HG03280 (cell line): Measurements from ENCODE around the gene REPIN1.
A peak's percentile ranks its signal among the peaks of the same experiment; 100 is the strongest.
"Not testable (repeated sequence)": the region's sequence is repeated elsewhere in the genome, so short reads cannot be mapped to it uniquely, and the experiment has no call there.

Source experiments
- ATAC-seq: cut with Tn5 transposase; IDR thresholded peaks from one replicate; pipeline ENCODE4 v1.9.1; 2021; ENCODE audit warnings: mild to moderate bottlenecking, moderate library complexity; ENCODE audit not compliant: unreplicated experiment

REPIN1 gene

DNA sequence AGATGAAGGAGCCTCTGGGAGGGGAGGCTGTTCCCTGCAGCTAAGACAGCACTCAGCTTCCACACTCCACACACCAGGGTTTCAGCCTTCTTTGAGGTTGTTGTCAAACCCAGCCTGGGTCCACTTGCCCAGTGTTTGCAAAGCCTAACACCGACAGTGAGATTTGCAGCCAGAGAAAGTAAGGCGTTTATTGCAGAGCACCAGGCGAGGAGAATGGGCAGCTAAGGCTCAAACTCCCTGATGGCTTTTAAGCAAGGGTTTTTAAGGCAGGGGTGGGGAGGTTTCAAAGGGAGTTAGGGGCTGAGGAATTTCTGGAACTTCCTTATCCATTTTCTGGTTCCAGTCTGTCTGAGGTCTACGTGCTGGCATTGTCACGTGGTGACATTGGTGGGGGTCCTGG is 5.8 kb downstream of the REPIN1 start:
- no peak for ATAC-seq

DNA sequence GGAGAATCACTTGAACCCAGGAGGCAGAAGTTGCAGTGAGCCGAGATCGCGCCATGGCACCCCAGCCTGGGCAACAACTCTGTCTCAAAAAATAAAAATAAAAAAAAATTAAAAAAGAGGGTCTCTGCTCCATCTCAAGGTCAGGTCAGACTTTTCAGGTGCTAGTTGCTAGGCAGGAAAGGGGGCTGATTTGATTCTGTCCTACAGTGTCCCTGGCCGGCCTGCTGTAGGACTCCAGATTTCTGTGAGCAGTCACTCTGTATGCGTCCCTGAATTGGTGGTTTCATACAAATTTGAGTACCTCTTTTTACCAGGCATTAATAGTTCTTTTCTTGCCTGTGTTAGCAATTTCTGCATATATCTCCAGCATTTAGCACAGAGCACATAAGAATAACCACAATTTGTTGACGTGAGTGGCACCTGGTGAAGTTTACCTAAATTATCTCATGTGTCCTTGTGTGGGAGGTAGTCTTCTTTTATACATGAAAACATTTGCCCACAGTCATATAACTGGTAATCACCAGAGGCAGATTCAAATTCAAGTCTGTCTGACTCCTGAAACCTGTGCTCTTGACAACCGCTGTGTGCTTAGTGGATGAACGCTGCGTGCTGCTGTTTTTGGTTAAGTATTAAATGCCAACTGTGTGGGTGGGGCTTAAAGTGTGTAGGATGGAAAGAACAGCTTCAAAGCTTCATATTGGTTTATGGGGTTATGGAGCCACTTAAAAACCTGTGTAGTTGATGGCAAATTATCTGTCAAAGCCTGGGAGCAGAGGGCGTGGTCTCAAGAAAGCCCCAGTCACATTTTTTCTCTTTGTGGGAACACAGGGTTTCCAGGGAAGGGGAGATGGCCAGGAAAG is 7.3 kb downstream of the REPIN1 start:
- ATAC-seq, result no peak

DNA sequence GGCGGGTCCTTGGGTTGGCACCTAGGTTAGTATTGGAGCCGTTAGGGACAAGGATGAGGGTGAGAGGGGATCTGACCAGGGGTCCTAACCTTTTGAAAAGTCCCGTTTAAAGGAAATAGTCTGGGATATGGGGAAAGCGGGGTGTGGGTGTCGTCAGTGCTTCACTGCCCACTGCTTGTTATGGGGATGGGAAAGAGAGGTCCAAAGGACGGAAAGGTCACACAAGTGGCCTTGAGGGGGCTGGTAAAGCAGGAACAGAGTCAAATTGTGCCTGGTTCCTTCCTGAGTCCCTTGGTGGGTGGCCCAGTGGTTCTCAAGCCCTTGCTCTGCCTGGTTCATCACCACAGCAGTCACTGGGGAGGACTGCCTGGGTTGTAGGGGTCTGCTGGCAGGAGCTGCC is 7.9 kb downstream of the REPIN1 start:
- no peak for ATAC-seq

DNA sequence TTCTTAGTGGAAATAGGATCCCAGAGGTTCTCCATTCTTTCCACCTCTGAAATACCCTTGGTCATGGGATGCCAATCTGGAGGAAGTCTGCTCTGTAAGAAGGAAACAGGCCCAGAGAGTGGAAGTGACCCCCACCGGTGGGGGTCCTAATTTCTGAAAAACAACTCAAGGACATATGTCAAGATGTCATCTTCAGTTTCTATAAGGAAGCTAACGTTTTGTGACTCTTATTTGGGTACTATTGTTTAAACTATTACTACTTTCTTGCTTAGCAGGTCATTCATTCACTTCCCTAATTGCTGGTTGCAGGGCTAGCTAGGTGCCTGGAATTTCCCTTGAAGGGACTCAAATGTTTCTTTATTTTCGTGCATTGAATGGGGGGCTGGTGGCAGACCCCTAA is 8.6 kb downstream of the REPIN1 start:
- no peak for ATAC-seq

DNA sequence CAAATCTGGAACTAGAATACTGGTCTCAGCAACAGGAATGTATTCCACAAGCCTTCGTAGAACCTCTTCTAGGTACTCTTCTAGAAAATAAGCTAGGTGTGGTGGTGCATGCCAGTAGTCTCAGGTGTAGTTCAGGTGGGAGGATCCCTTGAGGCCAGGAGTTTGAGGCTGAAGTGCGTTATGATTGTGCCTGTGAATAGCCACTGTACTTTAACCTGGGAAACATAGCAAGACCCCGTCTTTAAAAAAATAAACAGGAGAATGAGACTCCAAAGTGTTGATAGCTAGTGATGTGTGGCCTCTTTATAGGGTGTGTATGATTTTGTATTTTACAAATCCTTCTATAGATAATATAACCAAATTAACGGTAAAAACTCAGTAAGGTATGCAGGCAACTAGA is 9.0 kb downstream of the REPIN1 start:
- no peak for ATAC-seq

DNA sequence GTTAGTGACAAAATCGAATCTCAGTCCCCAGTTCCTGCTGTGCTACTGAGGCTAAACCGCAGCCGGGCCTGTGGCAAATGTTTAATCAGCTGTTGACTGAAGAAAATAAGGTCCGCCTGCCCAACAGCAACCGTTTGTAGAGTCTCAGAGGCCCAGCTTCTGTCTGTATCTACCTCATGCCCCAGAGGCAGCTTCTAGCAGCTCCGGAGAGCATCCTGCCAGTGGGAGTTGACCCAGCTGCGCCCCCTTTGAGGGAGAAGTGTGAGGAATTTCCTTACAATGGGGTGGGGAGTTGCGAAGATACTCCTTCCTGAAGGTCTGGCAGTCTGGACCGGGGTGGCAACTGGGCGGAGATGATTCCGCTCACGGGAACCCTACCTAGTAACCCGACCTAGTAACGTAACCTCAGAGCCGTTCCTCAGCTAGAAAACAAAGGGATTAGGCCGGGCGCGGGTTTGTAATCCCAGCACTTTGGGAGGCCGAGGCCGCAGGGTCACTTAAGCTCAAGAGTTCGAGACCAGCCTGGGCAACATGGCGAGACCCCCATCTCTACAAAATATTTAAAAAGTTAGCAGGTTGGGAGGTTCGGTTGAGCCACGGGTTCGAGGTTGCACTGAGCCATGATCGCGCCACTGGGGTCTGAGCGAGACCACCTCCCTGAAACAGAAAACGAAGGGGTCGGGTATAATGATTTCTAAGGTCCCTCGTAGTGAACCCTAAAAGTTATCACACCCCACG is 9.7 kb downstream of the REPIN1 start:
- ATAC-seq, result no peak

DNA sequence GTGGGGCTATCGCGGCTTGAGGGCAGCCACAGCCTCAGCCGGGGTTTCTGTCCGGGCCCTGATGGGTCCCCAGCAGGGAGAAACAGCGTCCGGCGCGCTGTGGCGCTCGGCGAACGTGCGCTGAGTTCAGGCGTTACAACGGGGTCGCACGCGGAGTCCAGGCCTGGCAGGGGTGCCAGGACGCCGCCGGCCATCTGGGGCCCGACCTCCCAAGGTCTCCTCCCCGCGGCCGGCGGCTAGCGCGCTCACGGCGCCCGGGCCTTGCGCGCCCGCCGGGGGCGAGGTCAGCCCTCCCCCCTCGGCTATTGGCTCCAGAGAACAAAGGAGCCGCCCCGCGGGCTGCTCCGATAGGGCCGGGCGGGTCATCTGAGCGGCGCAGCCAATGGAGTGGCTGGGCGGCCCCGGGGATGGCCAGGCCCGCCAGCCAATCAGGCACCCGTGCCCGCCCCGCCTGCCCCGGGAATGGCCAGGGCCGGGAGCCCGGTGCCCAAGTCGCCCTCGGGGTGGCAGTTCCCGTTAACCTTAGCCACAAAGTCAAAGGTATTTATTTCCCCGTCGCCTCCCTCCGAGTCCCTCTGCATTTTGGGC is 10.3 kb downstream of the REPIN1 start, which contains the start of gene ZNF775:
ZNF775 (plus strand) TSS at position 478 of the 588 bp plus-strand sequence. CDS start 9,141 bp downstream, outside the sequence.
- peak; percentile 89 for ATAC-seq

DNA sequence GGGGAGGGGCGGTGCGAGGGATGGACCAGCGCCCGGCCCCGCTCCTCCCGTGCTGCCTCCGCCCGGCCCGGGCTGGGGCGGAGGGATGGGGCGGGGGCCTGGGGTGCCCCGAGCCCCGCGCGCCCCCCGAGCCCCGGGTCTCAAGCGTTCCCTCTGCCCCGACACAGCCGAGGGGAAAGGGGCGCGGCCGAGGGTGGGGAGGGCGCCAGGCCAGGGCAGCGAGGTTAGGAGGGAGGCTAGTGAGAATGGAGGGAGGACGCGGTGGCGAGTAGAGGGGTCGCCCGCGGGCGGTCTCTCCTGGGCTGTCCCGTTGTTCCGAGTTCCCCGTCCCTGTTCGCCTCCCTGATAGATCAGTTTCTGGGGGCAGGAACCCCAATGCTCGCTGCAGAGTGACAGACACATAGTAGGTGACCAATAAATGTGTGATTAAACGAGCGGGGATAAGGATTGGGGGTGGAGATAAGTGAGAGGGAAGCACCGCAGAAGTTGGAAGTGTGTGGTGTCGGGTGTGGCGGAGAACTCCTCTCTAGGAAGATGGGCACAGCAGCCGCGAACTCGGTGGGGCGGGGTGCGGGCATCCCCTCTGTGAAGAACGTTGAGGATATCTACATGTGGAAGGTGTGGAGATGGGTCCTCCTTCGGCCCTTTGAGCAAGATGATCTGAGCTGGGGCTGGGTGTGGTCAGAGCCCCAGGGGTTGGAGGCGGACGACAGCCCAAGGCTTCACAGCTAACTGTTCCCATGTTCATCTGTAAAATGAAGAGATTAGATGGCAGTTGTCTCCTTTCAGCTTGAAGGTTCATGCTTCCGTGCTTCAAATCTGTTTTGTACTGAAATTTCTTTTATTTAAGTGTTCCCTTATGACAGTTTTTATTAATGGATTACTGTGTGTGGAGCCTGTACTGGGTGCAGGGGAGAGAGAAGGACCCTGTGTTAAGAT is 11.1 kb downstream of the REPIN1 start:
- peak; percentile 6 for ATAC-seq

DNA sequence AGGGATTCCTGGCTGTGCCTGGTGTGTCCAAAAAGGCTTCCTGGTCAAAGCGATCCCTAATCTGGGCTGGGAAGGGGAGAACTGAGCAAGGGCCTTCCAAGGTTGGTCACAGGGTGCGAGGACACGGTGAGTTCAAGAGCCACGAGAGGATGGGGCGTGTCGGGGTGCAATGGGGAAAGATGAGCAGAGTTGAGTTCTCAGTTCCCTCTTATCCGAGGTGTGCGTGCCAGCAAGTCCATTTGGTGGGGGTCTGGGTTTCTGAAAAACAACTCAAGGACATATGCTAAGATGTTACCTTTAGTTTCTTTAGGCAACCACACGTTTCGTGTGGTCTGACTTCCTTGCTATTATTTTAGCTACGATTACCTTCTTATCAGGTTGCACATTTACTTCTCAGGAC is 11.8 kb downstream of the REPIN1 start:
- no peak for ATAC-seq

DNA sequence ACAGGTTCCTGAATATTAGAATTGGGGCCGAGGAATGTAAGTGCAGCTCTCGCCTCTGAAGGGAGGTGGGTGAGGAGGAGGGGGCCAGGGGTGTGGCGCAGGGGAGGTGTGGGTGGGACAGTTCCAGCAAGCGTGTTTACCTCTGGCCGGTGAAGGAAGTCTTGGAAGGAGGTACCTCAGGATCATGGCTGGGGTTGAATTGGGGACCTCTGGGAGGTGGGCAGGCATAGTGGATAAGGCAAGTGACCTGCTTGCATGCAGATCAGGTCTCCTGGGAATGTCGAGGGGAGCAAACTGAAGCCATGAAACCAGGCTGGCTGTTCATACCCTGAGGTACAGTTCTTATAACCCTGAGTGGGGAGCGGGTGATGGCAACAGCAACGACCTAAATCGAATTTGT is 12.5 kb downstream of the REPIN1 start:
- no peak for ATAC-seq

DNA sequence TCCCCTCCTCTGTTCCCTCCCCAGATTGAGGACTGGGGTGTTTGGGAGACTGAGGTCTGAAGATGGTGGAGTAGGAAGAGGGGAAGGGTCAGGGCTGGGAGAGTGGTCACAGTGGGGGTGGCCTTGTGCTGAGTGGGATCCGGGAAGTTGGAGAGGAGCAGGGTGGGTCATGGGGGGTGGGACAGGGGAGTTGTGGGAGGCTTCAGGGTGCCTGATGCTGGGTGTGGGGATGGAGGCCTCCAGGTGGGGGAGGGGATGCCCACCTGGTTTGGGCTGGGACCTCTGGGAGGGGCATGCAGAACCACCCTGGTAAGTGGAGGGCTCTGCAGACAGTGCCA is 13.1 kb downstream of the REPIN1 start:
- ATAC-seq, result no peak

DNA sequence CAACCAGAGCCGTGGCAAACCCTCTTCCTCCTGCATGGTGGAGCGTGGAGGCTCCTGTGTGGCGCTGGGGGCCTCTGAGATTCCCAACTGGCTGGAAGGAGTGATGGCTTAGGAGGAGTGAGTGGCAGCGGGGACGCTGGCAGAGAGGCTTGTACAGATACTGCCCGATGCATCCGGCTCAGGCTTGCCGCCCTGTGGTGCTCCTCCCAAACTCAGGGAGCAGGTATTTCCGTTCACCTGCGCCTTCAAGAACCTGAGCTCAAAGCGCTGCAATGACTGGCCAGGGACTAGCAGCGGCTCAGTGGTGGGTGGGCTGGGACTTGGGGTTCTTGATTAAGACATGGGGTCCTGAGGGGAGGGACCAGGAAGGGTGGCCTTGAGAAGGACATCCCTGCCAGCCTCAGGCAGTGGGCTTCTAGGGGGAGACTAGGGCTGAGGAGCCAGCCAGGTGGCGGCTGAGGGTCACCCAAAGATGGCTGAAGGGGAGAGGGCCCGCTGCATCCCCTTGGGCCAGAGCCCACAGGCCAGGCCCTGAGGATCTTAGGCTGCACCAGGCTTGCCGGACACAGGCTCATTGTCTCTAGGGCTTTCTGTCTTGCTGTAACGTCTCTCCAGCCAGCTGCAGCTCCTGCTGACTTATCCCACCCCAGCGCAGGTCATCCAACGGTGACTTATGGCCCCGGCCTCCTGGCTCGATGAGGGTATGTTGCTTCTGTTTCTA is 13.7 kb downstream of the REPIN1 start:
- ATAC-seq, result no peak

DNA sequence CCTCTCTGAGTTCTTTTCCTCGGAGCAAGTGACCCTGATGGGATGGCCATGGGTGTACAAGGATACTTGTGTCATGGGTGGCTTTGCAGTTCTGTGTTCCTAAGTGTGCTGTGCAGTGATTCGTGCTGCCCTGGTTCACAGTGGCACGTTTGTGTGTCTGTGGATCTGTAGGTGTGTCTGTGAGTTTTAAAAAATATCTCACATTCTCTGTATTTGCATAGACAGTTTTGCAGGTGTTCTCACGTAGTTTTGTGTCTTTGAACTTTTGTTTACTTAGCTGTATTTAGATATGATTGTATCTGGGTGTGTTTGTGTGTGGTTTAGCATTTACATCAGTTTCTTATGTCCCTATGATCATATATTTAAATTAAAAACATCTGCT is 14.2 kb downstream of the REPIN1 start:
- ATAC-seq, result no peak

DNA sequence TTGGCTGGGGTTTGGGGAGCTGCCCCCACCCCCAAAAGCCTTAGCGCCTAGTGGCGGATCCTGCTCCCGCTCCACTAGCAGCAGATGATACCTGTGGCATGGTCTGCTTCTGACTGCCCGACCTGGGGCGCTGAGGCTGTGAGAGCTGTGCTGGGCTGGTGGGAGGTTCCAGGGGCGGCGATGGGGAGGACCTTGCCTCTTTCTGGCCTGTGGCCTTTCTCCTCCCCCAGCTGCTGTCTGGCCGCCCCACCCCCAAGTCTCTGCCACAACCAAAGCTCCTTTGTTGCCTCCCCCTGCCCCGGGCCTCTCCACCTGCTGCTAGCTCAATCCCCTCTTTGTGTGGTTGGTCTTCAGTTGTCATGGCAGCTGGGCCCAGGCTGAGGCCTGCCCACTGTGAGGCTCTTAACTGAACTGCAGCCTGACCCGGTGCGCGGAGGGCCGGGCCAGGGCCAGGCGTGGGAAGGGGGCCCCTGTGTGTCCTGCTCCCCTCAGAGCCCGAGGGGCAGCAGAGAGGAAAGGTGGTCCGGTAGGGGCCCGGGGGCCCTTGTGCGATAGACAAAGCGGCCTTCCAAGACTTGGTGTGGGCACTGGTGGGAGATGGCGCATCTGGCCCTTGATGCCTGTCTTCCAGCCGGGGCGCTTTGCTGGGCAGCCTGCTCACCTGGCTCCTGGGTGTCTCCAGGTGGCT is 15.2 kb downstream of the REPIN1 start:
- no peak for ATAC-seq

DNA sequence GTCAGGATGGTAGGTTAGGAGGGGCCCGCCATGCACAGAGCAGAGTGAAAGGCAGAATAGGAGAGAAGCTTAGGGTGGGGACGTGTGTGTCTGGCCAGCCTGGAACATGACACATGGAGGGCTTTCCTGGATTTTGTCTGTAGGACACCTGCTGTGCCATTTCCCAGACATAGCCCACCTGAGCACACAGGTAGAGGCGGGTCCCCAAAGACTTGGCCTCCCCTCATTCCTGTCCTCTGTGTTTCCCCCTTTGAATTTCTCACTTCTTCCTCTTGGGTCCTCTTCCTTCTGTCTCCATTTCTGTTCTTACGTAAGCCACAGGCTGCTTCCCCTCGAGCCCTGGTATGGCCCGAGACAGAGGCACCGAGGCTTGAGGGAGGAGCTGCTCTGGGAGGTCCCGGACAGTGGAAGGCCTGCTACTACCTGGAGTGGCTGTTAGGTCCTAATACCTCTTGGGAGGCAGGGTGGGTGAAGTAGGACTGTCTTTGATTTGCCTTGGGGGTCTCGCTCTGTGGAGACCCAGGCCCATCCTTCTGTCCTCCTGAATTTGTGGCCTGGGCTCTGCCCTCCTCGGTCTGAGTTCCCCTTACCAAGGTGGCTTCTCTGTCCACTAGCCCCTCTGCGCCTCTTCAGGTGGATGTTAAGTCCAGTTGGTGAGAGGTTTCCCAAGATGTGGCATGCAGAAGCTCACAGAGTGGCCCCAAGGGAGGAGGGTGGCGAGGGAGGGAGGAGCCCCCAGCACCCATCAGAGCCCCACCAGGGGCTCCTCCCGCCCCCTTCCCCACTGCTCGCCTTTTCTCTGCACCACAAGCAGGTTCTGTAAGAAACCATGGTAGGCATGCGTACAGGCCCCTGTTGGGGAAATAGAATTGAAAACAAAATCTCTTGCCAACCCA is 16.0 kb downstream of the REPIN1 start:
- no peak for ATAC-seq

DNA sequence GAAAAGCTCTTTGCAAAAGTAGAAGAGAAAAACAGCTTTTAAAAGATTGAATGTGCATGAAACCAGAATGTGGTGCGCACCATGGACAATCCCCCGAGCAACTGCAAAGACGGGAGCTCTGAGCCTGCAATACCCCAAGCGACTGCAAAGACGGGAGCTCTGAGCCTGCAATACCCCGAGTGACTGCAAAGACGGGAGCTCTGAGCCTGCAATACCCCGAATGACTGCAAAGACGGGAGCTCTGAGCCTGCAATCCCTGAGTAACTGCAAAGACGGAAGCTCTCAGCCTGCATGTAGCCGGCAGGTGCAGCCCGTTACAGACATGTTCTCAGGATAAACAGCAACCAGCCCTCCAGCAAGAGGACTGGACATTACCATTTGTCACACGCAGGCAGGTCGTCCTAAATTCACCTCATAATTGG is 16.7 kb downstream of the REPIN1 start:
- ATAC-seq, result no peak

DNA sequence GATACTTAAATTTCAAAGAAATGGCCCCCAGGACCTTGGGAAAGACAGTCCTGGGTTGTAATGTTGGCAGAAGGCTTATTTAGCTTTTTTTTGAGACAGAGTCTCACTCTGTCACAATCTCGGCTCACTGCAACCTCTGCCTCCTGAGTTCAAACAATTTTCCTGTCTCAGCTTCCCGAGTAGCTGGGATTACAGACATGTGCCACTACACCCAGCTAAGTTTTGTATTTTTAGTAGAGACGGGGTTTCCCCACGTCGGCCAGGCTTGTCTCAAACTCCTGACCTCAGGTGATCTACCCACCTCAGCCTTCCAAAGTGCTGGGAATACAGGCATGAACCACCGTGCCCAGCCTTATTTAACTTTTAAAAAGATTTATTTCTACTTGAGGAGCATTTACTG is 17.3 kb downstream of the REPIN1 start:
- ATAC-seq, result not testable (repeated sequence)

DNA sequence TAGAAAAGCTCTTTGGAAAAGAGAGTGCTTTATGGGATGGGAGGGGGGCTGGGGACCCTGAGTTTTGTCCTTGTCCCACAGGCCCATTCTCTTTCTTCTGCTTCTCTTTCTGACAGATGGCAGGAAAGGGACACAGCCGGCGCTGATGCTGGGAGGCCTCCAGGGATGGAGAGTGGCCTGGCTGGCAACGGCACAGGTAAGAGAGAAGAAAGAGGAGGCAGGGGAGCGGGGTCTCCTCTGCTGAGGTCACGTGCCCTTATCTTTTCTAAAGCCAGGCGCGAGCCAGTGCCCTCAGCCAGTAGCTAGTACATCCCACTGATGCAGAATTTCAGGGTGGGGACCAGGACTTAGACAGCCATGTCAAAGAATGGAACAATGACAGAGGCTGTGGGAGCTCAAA is 19.7 kb downstream of the REPIN1 start:
- ATAC-seq, result no peak
